Fibroblast of skin of left quadriceps (primary cell): Measurements from ENCODE around the gene INHBE.
A peak's percentile ranks its signal among the peaks of the same experiment; 100 is the strongest.
"Not testable (repeated sequence)": the region's sequence is repeated elsewhere in the genome, so short reads cannot be mapped to it uniquely, and the experiment has no call there.

Experiments used
- DNase-seq, 2 experiments: peaks; one replicate each; pipeline ENCODE4 v3.0.0-alpha.2; 2013; ENCODE audit warnings: low read depth in 2 of 2

INHBE gene

GRCh38 chr12:57475271-57476161, 20.4 kb downstream of the INHBE start:
- no peak for DNase-seq

- no peak for DNase-seq
Observed at GRCh38 chr12:57476162-57476992, 21.3 kb downstream of the INHBE start.

GRCh38 chr12:57476993-57477709, 22.0 kb downstream of the INHBE start:
- no peak for DNase-seq

- DNase-seq, result no peak
Observed at GRCh38 chr12:57477710-57478681, 22.9 kb downstream of the INHBE start.

GRCh38 chr12:57479043-57479375, 23.9 kb downstream of the INHBE start:
- DNase-seq, result no peak

GRCh38 chr12:57479376-57480115, 24.4 kb downstream of the INHBE start, which contains the start of gene ARHGAP9:
Gene ARHGAP9 (minus strand): TSS chr12:57479866. CDS start chr12:57479406, 460 bp downstream.
- no peak for DNase-seq

GRCh38 chr12:57481671-57482070, 26.6 kb downstream of the INHBE start:
- DNase-seq, result no peak

GRCh38 chr12:57483466-57483865, 28.4 kb downstream of the INHBE start:
- DNase-seq, result peak; percentile 52 to 56

GRCh38 chr12:57485695-57486094, 30.6 kb downstream of the INHBE start:
- DNase-seq, result no peak

GRCh38 chr12:57487055-57487596, 32.0 kb downstream of the INHBE start:
- DNase-seq, result no peak

- peak; percentile 95 for DNase-seq
Observed at GRCh38 chr12:57487597-57488401, 32.7 kb downstream of the INHBE start, which contains the start of gene MARS1. Gene MARS1 (plus strand): TSS chr12:57488068. CDS start chr12:57488091, 23 bp downstream.

- no peak for DNase-seq
Observed at GRCh38 chr12:57488402-57489156, 33.5 kb downstream of the INHBE start.

- DNase-seq, result no peak
Observed at GRCh38 chr12:57489157-57489641, 34.1 kb downstream of the INHBE start.

GRCh38 chr12:57490126-57490525, 35.0 kb downstream of the INHBE start:
- DNase-seq, result no peak

- DNase-seq, result no peak
Observed at GRCh38 chr12:57491393-57492280, 36.5 kb downstream of the INHBE start.

- DNase-seq, result not testable (repeated sequence)
Observed at GRCh38 chr12:57495051-57495701, 40.1 kb downstream of the INHBE start.
